ENCODE measurements around the gene NOX3. TPM values are rescaled to one million over a fixed set of nuclear protein-coding genes. Genes with fewer than 3 reads are reported as not detected.

Gene NOX3
- total RNA-seq, 4 donors from 2014 or later: not detected

GRCh38 chr6:155409391-155409790, 46.2 kb downstream of the NOX3 start:
- no peaks in the 10 kb centered on the region for H3K36me3 ChIP-seq
- no peak overlapping the region for H3K27ac ChIP-seq
- no peaks in the 10 kb centered on the region for H3K4me1 ChIP-seq
- H3K4me3 ChIP-seq: no peak overlapping the region
- H3K27me3 ChIP-seq: no peaks in the 10 kb centered on the region
- no peak for TF ChIP-seq POLR2A (IDR thresholded peaks at IDR 0.05)
- TF ChIP-seq CTCF (IDR thresholded peaks at IDR 0.05): no peak
- DNase-seq: no peak
- H3K9me3 ChIP-seq: no peaks in the 10 kb centered on the region

GRCh38 chr6:155408981-155409380, 46.7 kb downstream of the NOX3 start:
- TF ChIP-seq CTCF (IDR thresholded peaks at IDR 0.05) (no peak), POLR2A (IDR thresholded peaks at IDR 0.05) (no peak)
- no peak overlapping the region for H3K27ac ChIP-seq
- H3K9me3 ChIP-seq: no peaks in the 10 kb centered on the region
- H3K36me3 ChIP-seq: no peaks in the 10 kb centered on the region
- no peaks in the 10 kb centered on the region for H3K4me1 ChIP-seq
- no peak overlapping the region for H3K4me3 ChIP-seq
- DNase-seq: no peak
- no peaks in the 10 kb centered on the region for H3K27me3 ChIP-seq

DNA sequence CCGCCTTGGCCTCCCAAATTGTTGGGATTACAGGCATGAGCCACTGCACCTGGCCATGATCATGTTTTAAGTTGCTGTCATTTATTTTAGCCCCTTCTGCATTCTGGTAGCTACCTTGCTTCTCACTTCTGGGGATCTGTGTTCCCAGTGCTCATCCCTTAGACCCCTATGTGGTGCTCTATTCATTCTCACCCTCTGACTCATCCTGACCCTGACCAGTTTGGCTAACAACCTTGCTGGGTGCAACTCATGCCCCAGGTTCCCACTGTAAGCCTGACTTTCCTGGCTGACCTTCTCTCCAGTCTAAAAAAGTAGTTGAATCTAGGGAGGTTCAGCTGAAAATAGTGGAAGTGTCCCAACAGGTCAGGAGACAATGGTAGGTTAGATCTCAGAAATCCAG, 47.4 kb downstream of the NOX3 start:
- Histone ChIP-seq H3K4me1 (no peaks in the 10 kb centered on the region), H3K27me3 (no peaks in the 10 kb centered on the region), H3K4me3 (no peak overlapping the region), H3K36me3 (no peaks in the 10 kb centered on the region), H3K27ac (no peak overlapping the region), H3K9me3 (no peaks in the 10 kb centered on the region)
- no peak for DNase-seq
- TF ChIP-seq CTCF (IDR thresholded peaks at IDR 0.05): no peak
- TF ChIP-seq POLR2A (IDR thresholded peaks at IDR 0.05): no peak

GRCh38 chr6:155406801-155407200, 48.8 kb downstream of the NOX3 start:
- H3K27ac ChIP-seq: no peak overlapping the region
- H3K4me1 ChIP-seq: no peaks in the 10 kb centered on the region
- TF ChIP-seq POLR2A (IDR thresholded peaks at IDR 0.05) (no peak), CTCF (IDR thresholded peaks at IDR 0.05) (peak in 1 of 6 experiments; percentile 3)
- no peak overlapping the region for H3K4me3 ChIP-seq
- H3K9me3 ChIP-seq: no peaks in the 10 kb centered on the region
- H3K36me3 ChIP-seq: no peaks in the 10 kb centered on the region
- no peaks in the 10 kb centered on the region for H3K27me3 ChIP-seq
- no peak for DNase-seq

- no peaks in the 10 kb centered on the region for H3K9me3 ChIP-seq
- TF ChIP-seq POLR2A (IDR thresholded peaks at IDR 0.05) (no peak), CTCF (IDR thresholded peaks at IDR 0.05) (no peak)
- H3K36me3 ChIP-seq: no peaks in the 10 kb centered on the region
- no peaks in the 10 kb centered on the region for H3K27me3 ChIP-seq
- no peak overlapping the region for H3K27ac ChIP-seq
- H3K4me1 ChIP-seq: no peaks in the 10 kb centered on the region
- no peak overlapping the region for H3K4me3 ChIP-seq
- no peak for DNase-seq
Observed at GRCh38 chr6:155404937-155405336, 50.7 kb downstream of the NOX3 start.

GRCh38 chr6:155402656-155403304, 52.9 kb downstream of the NOX3 start:
- no peak for DNase-seq
- no peak overlapping the region for H3K4me3 ChIP-seq
- TF ChIP-seq POLR2A (IDR thresholded peaks at IDR 0.05): no peak
- TF ChIP-seq CTCF (IDR thresholded peaks at IDR 0.05): no peak
- no peaks in the 10 kb centered on the region for H3K27me3 ChIP-seq
- no peaks in the 10 kb centered on the region for H3K36me3 ChIP-seq
- H3K4me1 ChIP-seq: no peaks in the 10 kb centered on the region
- no peaks in the 10 kb centered on the region for H3K9me3 ChIP-seq
- H3K27ac ChIP-seq: no peak overlapping the region

All from Peyer's patch (tissue), 4 donors.